HG03108 (cell line): Measurements from ENCODE around the gene PKD1L1.
"Not testable (repeated sequence)": the region's sequence is repeated elsewhere in the genome, so short reads cannot be mapped to it uniquely, and the experiment has no call there.

ENCODE experiments used
- ATAC-seq: cut with Tn5 transposase; IDR thresholded peaks from one replicate; pipeline ENCODE4 v1.9.1; 2021; ENCODE audit warnings: moderate library complexity; ENCODE audit not compliant: unreplicated experiment

PKD1L1 gene, protein sequence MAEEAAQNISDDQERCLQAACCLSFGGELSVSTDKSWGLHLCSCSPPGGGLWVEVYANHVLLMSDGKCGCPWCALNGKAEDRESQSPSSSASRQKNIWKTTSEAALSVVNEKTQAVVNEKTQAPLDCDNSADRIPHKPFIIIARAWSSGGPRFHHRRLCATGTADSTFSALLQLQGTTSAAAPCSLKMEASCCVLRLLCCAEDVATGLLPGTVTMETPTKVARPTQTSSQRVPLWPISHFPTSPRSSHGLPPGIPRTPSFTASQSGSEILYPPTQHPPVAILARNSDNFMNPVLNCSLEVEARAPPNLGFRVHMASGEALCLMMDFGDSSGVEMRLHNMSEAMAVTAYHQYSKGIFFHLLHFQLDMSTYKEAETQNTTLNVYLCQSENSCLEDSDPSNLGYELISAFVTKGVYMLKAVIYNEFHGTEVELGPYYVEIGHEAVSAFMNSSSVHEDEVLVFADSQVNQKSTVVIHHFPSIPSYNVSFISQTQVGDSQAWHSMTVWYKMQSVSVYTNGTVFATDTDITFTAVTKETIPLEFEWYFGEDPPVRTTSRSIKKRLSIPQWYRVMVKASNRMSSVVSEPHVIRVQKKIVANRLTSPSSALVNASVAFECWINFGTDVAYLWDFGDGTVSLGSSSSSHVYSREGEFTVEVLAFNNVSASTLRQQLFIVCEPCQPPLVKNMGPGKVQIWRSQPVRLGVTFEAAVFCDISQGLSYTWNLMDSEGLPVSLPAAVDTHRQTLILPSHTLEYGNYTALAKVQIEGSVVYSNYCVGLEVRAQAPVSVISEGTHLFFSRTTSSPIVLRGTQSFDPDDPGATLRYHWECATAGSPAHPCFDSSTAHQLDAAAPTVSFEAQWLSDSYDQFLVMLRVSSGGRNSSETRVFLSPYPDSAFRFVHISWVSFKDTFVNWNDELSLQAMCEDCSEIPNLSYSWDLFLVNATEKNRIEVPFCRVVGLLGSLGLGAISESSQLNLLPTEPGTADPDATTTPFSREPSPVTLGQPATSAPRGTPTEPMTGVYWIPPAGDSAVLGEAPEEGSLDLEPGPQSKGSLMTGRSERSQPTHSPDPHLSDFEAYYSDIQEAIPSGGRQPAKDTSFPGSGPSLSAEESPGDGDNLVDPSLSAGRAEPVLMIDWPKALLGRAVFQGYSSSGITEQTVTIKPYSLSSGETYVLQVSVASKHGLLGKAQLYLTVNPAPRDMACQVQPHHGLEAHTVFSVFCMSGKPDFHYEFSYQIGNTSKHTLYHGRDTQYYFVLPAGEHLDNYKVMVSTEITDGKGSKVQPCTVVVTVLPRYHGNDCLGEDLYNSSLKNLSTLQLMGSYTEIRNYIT (N-terminal part only)

DNA sequence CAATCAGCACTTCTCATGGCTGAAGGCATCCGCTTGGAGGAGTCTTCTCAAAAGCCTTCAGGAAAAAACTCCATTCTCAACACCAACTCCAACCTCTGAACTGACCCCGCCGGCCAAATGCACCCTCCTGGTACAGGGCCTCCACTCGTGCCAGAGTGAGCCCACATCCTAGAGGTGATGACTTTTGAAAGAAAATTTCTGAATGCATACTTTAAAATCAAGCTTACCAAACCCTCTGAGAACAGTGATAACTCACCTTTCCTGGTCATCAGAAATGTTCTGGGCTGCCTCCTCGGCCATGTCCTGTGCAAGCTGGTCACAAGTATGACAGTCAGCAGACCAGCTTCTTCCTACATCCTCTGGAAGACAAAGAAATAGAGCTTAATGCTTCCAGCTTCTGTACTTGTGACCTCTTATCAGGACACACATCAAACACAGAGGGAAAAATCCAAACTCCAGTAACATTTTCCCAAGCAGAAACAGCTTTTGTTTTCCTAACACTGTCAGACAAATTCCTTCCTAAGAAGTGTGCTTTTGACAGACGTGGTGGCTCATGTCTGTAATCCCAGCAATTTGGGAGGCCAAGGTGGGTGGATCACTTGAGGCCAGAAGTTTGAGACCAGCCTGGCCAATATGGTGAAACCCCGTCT lies at the start of gene PKD1L1:
TSS of gene PKD1L1 (minus strand) at position 326 of the 650 bp plus-strand sequence. CDS start at position 300, 26 bp downstream.
- no peak for ATAC-seq

DNA sequence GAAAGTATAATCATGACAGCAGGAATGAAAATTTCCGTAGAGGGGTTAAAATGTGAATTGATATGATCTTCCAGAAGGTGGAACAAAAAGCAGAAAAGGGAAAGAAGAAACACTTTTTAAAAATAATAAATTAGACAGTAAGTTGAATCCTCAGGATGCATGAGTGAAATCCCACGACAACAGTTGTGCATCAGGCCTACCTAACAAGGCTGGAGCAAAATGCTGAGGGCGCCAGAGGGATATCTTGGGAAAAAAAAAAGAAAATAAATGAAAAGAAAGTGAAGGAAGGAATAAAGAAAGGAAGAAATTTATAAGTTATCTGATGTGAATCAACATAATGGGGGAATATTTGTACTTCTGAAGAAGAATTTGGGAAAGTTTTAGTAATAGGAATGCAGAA lies 44.2 kb upstream of the PKD1L1 start:
- ATAC-seq: no peak

DNA sequence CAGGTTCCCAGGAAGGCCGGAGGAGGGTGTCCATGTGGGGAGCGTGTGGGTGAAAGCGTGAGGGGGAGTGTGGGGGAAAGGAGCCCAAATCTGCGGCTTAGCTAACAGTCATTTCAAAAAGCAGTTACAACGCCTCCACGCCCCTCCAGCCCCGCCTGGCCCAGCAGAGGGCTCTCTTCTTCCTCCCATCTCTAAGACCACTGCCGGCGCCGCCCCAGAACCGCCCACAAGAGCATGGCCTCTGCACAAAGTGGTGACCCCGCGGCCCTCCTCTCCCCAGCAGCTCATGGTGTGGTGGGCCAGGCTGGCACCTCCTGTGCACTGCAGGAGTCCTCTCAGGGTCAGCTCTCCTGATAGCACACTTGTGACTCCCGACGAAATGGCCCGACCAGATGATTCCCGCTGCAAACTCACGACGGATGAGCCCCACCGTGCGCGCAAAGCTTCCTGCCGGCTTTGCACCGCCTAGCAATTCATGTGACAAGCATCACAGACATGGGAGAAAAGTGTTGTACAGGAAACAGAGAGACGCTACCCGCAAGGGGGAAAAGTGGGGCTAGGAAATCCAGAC lies 43.6 kb upstream of the PKD1L1 start:
- peak; percentile 98 for ATAC-seq

DNA sequence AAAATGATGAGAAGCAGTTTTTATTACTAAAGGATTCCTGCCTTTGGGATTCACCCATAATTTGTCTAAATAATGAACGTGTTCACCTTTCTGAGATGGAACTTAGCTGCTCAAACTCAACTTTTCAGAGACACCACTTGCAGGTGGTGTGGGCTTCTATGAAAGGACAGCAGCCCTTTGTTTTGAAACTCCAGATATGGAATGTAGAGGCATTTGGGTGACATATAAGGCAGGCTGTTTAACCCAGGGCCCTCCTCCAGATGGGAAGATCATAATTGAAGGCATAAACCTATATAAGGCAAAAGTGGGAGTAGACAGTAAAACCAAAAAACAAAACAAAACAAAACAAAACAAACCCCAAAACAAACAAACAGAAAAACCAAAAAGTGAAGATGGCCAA lies 43.0 kb upstream of the PKD1L1 start:
- no peak for ATAC-seq

DNA sequence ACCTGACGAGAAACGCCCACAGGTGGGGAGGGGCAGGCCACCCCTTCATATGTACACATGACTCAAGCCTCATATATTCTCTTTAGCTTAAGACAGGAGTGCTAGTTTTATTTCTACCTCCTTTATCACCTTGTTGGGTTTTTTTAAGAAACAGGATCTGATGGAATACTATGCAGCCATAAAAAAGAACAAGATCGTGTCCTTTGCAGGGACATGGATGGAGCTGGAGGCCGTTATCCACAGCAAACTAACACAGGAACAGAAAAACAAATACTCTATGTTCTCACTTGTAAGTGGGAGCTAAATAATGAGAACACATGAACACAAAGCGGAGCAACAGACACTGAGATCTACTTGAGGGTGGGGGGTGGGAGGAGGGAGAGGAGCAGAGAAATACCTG lies 42.3 kb upstream of the PKD1L1 start:
- ATAC-seq: no peak

DNA sequence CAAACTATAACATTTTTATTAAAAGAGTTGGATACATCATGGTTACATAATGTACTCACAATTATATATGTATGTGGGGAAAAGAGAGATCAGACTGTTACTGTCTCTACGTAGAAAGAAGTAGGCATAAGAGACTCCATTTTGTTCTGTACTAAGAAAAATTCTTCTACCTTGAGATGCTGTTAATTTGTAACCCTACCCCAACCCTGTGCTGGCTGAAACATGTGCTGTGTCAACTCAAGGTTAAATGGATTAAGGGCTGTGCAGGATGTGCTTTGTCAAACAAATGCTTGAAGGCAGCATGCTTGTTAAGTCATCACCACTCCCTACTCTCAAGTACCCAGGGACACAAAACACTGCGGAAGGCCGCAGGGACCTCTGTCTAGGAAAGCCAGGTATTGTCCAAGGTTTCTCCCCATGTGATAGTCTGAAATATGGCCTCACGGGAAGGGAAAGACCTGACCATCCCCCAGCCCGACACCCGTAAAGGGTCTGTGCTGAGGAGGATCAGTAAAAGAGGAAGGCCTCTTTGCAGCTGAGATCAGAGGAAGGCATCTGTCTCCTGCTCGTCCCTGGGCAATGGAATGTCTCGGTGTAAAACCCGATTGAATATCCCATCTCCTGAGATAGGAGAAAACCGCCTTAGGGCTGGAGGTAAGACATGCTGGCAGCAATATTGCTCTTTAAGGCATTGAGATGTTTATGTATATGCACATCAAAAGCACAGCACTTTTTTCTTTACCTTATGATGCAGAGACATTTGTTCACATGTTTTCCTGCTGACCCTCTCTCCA lies 41.5 kb upstream of the PKD1L1 start:
- not testable (repeated sequence) for ATAC-seq

DNA sequence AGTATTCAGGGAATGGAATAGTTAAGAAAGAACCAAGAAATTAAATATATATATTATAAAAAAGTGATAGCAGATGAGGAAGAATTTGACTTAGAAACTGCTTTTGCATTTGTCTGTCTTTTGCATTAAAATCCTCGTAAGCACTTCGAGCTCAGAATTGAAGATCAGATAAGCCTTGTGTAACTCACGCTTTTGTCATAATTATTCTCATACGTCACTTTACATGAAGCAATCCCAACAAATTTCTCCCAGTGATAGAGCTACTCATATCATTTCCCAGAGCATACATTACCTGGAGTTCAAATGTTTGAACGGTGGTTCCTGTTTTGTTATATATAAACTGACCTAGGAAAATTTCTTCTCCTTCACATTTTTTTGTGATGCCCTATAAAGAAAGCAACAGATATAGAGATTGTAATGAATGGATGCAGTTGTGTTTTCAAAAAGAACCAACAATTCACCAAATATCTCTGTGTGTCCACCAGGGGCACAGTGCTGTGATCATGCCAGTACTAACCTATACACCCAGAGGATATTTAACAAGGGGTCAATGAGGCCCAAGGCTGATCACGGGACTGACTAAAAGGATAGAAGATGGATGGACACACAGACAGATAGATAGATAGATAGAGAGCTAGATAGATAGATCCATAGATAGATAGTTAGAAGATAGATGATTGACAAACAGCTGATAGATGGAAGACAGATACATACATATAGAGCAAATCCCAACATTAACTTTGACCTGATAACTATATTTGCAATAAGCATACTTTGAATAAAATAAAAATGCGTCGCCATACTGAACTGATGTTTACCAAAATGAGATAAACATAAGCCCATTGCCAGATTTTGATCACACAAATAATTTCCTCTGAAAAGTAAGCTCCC lies 40.5 kb upstream of the PKD1L1 start:
- ATAC-seq: no peak

DNA sequence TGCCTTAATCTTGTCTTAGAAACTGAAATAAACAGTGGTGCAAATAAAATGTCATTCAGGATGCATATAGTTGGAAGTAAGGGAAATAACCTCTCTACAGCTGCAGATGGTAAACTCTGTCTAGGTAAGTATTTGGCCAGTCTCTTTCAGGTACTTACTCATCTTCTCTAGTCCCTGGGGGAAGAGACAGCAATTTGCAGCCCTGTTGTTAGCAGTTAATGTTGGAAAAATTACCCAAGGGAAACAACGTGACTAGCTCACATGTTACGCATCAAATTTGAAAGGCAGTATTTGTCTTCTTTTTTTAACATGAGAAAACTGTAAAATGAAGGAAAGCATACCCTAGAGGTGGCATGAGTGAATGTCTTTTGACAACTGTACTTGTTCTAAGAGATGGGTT lies 34.3 kb upstream of the PKD1L1 start:
- ATAC-seq: no peak

DNA sequence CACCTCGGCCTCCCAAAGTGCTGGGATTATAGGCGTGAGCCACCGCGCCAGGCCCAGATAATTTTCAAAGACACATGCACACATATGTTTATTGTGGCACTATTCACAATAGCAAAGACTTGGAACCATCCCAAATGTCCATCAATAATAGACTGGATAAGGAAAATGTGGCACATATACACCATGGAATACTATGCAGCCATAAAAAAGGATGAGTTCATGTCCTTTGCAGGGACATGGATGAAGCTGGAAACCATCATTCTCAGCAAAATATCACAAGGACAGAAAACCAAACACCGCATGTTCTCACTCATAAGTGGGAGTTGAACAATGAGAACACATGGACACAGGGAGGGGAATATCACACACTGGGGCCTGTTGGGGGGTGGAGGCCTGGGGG lies 32.4 kb upstream of the PKD1L1 start:
- not testable (repeated sequence) for ATAC-seq

DNA sequence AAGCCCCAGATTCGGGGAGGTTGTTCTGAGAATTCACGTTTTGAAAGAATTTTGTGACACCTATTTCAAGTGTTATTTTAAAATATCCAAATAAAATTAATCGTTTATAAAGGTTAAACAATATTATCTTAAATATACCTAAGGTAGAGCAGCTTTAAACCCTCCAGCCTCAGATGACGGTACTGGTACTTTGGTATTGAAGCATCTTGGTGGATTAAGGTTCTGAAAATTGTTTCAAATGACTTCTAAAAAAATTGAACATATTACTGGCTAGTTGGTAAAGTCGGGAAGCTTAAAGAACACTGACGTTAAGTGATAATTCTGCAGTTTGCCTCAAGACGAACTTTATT lies 31.5 kb upstream of the PKD1L1 start:
- no peak for ATAC-seq

DNA sequence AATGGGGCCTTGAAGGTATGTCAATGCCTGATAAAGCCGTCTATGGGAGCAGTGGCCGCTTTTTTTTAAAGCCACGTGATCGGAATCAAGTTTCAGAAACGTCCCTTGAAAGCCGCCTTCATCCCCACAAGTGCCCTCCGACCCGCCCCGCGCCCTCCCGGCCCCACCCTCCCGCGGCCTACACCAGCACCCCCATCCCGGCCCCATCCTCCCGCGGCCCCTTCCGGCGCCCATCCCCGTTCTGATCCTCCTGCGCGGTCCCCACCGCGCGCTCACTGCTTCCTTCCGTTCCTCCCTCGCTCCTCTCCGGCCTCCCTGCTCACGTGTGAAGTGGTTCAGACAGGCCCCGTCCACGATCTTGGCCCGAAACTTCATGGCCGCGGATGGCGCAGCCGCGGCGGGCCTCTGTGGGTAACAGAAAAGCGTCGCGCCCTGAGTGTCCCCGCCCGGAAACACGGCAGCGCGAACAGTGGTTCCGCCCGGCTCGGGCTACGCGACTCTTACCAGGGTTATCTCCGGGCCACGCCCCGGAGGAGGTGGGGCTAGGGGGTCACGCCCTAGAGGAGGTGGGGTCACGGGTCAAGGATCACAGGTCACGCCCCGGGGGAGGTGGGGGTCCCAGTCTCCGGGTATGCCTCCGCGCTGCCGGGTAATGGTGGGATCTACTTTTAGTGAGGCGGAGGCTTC lies 31.0 kb upstream of the PKD1L1 start, which contains the start of gene HUS1:
TSS of gene HUS1 (minus strand) at position 471 of the 687 bp plus-strand sequence. CDS start at position 375, 96 bp downstream.
- ATAC-seq: peak; percentile 99

DNA sequence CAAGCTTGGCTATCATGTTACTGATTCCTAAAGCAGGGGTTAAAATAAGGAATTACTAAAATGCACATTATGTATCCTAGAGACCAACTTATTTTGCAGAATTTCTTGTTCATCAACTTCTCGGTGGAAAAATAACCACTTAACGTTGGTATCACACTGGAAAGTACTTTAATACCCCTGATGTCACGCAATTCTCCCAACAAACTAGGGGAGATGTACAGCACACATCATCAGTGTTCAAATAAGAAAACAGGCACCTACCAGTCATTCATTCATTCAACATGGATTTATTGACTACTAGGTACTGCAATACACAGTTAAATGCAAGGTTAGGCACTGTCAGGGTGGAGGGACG lies 30.5 kb upstream of the PKD1L1 start:
- no peak for ATAC-seq

DNA sequence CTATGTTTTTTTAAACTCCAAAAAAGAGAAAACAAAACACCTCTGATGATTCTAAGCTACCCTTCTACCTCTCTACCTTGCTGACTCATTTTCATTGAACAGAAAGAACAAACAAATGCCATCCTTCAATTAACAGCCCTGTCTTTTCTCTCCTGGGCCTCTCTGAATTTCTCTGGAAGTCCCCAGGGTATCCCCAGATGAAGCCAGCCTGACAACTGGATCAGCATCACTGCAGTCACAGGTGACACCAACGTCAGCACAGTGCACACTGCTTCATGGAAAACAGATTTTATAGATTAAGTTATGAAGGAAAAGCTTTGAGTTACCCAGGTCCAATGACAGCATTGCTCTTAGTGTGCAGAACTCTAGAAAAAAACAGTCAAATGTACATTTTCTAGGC lies 25.5 kb upstream of the PKD1L1 start:
- ATAC-seq: no peak

DNA sequence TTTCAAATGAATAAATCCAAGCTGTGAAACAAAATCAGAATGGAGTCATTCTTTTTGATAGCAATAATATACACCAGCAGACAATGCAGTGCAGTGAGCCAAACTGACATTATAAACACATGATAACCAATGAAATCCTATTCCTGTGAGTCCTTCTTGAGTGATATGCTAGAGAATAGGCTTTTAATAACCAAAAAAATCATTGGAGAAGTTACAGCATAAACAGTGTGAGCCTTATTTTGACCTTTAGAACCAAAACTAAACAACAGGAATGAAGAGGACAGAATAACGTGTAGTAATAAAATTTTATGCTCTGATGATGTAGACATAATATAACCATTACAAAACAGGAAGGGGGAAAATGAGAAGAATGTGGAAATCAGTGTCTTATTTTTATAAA lies 22.5 kb upstream of the PKD1L1 start:
- no peak for ATAC-seq

DNA sequence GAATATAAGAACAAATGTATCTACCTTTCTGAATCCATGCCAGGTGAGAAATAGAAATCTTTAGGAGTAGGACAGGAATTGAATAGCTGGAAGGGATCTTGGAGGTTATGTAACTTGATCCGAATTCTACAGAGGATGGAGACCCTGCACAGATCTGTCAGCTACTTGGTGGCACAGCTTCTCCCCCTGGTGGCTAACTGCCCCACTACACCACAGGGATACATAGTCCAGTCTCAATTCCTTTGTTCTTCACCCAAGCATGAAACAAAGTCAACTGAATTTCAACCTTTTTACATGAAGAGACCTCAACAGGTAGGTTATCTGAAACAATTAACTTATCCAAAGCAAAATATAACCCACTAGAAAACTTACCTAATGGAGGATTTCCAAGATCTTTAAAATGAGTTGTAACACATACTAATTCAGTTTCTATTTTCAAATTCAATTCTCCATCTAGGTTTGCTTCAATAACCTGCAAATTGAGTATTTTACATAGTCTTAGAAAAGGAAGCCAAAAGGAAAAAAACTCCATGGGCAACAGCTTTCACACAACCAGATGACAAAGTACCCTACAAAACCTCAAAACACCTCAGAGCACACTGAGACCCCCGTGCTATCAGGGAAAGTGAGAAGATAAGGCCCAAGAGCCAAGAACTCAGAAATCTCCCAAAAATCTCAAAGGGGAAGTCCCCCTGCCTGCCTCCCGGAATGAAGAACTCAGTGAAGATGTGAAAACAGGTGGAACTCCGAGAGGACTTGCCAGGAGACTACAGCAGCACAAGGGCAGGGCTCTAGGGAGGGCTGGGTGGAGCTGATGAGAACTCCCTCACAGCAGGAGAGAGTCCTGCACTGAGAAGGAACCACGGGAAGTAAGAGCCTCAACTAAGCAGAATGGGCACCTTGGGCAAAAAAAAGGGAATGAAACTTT lies 20.8 kb upstream of the PKD1L1 start:
- ATAC-seq: peak; percentile 60

DNA sequence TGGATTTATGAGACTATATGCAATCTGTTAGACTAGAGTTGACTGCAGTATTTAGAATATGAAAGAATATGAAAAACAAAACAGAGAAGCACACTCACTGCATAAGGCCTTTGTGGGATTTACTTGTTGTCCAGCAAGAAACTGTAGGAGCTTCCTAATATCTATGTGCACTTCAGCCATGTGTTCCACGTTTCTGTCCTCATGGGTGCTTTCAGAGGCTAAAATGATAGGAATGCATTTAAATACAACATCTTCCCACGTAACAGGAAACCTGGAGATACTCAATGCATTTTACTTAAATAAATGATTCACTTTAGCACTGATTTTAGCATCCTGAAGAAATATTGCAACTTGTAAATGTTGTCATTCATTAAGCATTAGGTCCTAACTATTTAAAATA lies 19.4 kb upstream of the PKD1L1 start:
- no peak for ATAC-seq

DNA sequence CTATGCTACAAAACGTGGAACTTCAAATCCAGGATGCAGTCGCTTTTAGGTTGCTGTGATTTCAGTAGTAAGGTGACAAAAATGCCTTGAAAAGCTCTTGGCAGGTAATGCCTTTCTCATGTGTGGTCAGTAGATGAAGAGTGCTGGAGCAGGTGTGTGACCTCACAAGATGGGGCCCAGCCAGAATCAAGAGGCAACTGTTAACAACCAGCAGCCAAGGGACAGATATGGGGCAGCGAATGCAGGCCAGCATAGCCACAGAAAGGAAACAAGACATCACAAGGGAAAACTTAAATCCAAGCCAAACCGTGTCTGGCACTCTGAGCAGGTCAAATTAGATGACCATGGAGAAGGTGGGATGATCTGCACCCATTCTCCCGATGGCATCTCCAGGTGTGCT lies 18.9 kb upstream of the PKD1L1 start:
- no peak for ATAC-seq
